Peyer's patch (tissue), 4 donors: ENCODE data around the gene MPPE1.

ENCODE experiments used
- CTCF ChIP-seq, 6 experiments: fragments of 450-650 bp in 4 of 6; fragments of 200-600 bp in 2 of 6; sonication (generic) in 1 of 6; IDR thresholded peaks; one replicate each; pipeline ENCODE4 v1.5.1; 2017 to 2019; ENCODE audit warnings: antibody characterized with exemption in 6 of 6, mild to moderate bottlenecking in 3 of 6, moderate library complexity in 1 of 6
- POLR2A ChIP-seq, 2 donors: fragments of 450-650 bp; IDR thresholded peaks; one replicate each; pipeline ENCODE4 v1.5.1; 2017; ENCODE audit warnings: antibody characterized with exemption in 2 of 2, mild to moderate bottlenecking in 2 of 2, moderate library complexity in 2 of 2

GRCh38 chr18:11909061-11909455 lies 941 bp upstream of the MPPE1 start:
- TF ChIP-seq CTCF (IDR thresholded peaks at IDR 0.05) = no peak
- TF ChIP-seq POLR2A (IDR thresholded peaks at IDR 0.05) = no peak
